Stimulated activated CD4-positive, alpha-beta T cell treated with anti-CD3 and anti-CD28 coated beads, Interleukin-15, amount 100 ng/mL, for 1 hour (primary cell): Measurements from ENCODE around the gene RPN1.
"Not testable (repeated sequence)": the region's sequence is repeated elsewhere in the genome, so short reads cannot be mapped to it uniquely, and the experiment has no call there.

ENCODE experiments used
- DNase-seq, 2 donors: peaks; one replicate each; pipeline ENCODE4 v3.0.0-alpha.2; 2020; ENCODE audit warnings: low read depth in 1 of 2, low spot score in 1 of 2

Gene RPN1

DNA sequence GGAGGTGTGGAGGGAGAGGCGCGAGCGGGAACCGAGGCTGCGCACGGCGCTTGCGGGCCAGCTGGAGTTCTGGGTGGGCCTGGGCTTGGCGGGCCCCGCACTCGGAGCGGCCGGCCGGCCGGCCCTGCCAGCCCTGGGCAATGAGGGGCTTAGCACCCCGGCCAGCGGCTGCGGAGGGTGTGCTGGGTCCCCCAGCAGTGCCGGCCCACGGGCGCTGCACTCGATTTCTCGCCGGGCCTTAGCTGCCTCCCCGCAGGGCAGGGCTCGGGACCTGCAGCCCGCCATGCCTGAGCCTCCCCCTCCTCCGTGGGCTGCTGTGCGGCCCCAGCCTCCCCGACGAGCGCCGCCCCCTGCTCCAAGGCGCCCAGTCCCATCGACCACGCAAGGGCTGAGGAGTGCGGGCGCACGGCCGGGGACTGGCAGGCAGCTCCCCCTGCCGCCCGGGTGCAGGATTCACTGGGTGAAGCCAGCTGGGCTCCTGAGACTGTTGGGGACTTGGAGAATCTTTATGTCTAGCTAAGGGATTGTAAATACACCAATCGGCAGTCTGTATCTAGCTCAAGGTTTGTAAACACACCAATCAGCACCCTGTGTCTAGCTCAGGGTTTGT is 2.9 kb upstream of the RPN1 start:
- DNase-seq, result not testable (repeated sequence)

DNA sequence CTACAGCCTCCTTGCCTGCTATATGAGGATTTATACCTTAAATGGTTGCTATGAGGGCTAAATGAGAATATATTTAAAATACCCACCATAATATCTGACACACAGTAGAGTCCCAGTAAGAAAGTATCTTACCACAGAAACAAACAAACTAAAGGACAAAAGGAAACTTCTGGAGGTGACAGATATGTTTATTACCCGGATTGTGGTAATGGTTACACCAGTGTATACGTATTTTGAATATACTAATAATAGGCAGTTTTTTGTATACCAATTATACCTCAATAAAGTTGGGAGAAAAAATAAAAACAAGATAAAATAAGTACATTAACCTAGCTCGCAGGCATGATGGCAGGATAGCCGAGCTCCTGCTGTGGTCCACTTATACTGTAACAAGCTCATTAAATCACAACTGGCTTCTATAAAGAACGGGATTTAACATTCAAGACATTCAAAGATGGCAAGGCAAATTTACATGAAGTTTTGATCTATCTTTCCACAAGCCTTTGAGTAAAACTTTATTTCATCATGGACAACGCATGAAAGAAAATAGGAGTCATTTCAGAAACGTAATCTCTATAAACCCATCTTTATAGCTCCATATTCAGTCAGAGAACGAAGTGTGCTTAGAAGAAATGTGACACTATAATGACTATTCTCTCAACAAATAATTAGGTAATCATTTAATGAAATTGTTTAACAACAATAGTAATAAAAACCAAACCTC is 1.5 kb downstream of the RPN1 start:
- no peak for DNase-seq

DNA sequence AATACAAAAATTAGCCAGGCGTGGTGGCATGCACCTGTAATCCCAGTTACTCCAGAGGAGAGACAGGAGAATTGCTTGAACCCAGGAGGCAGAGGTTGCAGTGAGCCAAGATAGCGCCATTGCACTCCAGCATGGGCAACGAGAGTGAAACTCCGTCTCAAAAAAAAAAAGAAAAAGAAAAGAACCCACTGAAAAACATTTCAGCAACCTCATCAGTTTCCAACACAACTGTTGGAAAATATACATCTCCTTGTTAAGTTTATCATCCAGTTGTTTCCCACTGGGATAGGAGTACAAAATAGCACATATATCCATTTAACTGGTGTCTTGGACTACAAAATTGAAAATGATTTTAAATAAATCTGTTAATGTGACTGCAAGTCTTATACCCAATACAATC is 2.2 kb downstream of the RPN1 start:
- DNase-seq, result no peak

DNA sequence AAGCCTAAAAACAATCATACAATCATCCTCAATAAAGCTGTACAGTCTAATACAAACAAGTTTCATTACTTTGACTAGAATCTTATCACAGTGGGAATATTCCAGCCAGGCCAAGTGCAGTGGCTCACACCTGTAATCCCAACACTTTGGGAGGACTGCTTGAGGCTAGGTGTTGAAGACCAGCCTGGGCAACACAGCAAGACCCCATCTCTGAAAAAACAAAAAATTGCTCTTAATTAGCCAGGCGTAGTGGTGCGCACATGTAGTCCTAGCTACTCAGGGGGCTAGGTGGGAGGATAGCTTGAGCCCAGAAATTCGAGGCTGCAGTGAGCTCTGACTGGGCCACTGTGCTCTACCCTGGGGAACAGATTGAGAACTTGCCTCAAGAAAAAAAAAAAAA is 3.3 kb downstream of the RPN1 start:
- DNase-seq, result no peak

DNA sequence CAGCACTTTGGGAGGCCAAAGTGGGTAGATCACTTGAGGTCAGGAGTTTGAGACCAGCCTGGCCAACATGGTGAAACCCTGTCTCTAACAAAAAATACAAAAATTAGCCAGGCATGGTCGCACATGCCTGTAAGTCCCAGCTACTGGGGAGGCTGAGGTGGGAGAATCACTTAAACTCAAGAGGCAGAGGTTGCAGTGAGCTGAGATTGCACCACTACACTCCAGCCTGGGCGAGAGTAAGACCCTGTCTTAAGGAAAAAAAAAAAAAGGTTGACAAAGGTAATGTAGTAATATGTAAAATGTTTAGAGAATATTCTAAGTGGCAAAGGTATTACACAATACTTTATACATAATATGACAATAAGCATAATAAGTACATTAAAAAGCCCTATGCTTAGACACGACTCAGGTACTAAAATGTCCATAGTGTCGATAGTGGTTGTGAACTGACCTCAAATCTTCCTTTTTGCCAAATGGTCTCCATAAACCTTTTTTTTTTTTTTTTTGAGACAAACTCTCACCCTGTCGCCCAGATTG is 16.5 kb downstream of the RPN1 start:
- DNase-seq, result no peak

DNA sequence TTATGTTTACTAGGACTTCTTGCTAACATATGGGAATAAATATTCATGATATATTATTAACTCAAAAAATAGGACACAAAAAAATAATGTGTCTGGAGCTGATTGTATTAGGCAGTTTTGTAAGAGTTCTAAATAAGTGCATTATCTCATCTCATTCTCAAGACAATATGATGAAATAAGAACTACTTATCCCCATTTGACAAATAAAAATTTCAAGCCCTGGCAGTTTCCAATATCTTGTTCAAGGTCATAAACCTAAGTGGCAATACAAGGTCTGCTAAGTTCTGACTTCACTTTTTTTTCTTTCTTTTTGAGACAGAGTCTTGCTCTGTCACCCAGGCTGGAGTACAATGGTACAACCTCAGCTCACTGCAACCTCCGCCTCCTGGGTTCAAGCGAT is 18.3 kb downstream of the RPN1 start:
- DNase-seq, result no peak

DNA sequence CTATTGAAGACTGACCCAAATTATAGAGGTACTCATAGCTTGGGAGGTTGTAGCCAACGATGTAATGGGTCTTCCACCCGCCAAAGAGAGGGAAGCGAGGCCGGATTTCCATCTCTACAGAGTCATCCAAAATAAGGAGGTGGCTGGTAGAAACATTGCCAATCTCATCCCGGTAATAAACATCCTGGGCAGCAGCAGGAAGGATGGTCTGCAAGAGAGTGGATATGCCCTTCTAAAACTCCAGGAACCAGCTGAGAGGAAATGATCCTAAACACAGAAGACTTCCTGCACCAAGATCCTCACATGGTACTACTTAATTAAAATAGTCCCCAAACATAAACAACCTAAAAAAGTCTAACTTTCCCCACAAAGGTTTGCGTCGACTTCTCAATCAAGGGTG is 20.7 kb downstream of the RPN1 start:
- no peak for DNase-seq

DNA sequence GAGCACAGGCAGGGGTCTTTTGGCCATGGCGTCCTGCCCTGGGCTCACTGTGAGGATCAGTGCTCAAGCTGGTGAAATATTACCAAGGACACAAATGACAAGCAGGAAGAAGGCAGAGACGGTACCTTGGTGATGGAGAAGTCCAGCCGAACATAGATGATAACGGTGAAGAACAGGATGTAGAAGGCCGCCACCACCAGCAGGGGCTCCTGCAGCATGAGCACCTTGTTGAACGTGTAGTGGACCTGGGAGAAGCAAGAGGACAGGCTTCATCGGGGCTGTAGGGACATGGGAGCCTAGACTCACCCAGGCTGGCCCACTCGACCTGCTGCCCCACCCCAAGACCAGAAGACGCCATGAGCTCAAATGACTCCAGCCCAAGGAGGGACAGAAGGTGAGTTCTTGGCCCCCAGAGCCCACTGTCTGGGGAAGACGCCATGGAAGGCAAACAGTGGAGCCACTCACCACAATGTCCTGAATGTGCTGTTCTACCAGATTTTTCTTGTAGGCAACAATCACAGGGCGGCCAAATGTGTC is 25.1 kb downstream of the RPN1 start:
- no peak for DNase-seq

DNA sequence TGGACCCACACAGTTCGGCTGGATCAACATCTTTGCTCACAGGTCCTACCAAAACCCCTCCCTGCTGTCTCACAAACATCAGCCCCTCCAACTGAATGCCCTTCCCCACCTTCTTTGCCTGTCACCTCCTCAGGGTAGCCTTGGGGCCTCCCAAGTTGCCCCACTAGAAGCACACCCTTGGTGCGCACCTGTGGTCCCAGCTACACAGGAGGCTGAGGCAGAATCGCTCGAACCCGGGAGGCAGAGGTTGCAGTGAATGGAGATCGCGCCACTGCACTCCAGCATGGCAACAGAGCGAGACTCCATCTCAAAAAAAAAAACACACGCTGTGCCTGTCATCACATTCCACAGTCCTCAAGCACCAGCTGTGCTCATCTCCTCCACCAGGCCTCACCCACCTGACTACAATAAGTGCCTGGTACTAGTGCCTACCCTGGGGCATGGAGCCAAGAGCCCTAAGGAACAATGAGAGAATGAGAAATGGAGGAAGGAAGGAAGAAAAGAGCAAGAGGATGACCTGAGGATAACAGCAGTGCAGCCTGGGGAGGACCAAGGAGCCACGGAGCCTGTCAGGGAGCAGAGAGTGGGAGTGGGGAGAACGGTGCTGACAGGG is 26.0 kb downstream of the RPN1 start:
- DNase-seq, result no peak

DNA sequence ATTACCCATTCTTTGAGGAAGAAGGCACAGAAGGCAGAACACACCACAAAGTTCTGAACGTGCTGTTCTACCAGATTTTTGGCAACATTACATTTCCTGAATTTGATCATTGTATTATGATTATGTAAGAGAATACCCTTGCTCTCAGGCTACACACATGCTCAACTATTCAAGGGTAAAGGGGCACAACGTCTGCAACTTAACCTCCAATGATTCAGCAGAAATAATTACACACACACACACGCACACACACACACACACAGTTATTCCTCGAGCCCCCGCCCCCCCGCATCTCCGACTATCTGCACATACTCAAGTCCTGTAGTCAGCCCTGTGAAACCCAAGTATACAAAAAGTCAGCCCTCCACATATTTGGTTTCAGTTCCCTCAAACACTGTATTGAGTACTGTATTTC is 26.8 kb downstream of the RPN1 start:
- no peak for DNase-seq

DNA sequence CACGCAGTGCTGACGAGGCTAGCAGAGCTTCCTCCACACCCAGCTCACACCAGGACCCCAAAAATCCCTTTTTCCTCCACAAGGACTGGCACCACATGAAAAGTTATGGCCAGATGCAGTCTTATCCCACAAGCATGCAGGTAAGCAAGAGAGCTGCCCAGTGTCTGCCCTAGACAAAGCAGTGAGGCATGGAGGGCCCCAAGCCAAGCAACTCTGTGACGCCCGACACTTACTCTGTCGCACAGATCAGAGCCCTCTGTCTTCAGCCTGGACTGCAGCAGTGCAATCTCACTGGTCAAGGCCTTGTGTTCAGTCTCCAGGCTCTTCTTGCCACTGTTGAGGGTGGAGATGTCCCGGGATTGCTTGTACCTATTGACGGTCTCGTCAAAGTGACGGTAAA is 28.7 kb downstream of the RPN1 start:
- DNase-seq, result no peak

DNA sequence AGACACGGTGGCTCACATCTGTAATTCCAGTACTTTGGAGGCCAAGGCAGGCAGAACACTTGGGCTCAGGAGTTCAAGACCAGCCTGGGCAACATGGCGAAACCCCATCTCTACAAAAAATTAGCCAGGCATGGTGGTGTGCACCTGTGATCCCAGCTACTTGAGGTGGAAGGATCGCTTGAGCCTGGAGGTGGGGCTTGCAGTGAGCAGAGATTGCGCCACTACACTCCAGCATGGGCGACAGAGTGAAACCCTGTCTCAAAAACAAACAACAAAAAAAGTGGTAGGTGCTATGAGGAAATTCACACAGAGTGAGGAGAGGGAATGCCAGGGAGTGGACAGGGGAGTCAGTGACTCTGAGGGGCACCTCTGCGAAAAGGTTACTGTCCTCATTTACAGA is 29.4 kb downstream of the RPN1 start:
- no peak for DNase-seq

DNA sequence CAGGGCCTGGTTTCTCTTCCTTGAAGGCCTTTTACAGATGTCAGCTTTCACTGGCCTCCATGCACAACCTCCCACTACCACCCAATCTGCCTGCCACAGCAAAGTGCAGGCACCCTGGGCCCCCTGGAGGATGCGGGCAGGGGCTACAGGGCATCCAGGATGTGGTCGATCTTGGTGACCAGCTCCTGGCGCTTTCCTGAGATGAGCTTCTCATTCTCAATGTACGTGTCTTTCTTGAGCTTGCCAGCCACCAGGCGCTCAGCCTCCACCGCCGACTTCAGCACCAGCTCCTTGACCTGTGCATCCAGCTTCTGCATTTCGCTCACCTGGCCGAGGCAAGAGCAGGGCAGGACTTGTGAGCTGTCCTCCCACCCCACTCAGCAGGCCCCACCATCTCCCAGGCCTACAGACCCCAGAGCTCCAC is 30.3 kb downstream of the RPN1 start:
- DNase-seq, result no peak

DNA sequence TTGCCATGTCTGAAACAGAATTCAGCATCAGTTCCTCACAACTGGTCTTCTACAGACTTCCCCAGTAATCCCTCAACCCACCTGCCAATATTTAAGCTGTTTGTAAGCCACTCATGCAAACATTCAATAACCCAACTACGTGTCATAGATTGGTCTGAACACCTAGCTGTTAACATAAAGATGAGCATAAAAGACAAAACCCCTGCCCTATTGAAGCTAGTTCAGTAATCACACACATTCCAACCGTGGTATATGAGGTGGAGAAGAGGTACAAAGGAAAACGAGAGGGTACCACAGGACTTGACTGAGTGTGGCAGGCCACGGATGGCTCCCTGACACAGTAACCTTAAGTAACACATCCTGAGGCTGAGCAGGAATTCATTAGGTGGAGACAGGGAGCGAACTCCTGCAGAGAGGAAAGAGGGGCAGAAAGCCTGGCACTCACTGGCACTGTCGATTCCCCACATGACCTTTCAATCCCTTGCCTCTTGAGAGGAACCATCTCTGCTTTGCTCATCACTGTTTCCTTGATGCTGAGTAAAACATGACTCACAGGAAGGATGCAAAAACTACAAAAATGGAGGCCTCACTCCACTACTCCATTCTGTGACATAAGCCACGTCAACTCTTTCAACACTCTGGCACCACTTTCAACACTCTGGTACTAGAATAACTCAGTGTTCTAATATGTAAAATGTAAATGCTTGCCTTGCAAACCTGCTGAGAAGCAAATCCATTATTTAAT is 31.3 kb downstream of the RPN1 start:
- DNase-seq, result no peak

DNA sequence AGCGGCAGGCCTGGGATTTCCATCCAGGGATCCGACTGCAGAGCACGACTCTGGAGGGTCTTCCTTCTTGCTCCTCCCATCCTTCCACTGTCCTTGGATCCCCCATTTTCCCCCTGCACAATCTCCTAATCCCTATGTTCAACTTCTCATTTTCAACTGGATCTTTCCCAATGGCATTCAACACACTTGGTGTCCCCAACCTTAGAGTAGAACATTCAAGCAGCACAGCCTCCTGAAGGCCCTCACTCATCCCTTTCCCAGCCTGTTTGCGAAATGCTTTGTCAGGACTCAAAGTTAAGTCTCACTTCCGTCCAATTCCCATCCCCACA is 32.3 kb downstream of the RPN1 start:
- no peak for DNase-seq

DNA sequence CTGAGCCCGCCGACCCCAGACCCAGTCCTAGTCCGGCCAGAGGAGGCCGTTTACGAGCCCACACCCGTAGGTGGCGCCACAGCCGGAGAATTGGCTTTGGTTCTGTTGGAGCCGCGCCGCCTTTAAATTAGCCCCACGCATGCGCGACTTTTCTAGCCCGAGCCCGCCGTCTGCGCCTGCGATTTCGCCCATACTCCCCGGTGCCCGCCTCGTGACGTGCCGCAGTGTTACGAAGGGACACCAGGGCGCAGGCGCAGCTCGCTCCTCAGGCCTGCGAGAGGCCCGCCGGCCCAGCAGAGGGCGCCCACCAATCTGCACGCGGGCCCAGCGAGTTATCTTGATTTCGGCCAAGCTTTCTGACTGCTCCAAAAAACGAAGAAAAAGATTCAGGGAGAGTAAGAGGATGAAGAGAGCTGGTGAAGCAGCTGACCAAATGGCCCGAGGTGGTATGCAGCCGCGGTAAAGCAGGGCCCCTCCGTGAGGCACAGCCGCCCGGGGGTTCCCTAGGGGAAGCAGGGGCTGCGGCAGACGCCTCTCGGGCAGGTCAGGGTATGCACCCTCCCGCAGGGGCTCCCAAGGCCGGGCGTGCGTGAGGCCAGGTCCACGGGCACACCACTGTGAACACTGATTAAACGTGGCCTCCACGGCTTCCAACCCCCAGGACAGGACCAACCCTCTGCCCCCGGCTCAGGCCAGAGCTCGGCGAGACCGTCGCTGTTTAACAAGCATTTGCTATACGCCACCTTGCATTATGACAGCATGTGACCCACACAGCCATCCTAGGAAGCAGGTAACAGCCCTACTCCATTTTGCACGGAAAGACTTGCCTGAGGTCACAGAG is 32.8 kb downstream of the RPN1 start:
- DNase-seq, result peak; percentile 97 to 99

DNA sequence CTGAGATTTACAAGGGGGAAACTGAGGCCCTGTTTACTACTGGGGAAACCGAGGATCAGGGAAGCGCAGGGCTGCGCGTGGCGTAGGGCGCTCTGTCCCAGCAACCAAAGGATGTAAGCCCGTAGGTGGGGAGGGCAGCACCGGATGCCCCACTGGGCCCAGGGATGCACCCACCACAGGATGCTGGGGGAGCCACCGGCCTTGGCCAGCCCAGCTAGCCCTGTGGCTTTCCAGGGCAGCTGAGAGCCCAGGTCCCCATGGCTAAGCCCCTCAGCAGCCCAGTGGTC is 33.4 kb downstream of the RPN1 start:
- no peak for DNase-seq

DNA sequence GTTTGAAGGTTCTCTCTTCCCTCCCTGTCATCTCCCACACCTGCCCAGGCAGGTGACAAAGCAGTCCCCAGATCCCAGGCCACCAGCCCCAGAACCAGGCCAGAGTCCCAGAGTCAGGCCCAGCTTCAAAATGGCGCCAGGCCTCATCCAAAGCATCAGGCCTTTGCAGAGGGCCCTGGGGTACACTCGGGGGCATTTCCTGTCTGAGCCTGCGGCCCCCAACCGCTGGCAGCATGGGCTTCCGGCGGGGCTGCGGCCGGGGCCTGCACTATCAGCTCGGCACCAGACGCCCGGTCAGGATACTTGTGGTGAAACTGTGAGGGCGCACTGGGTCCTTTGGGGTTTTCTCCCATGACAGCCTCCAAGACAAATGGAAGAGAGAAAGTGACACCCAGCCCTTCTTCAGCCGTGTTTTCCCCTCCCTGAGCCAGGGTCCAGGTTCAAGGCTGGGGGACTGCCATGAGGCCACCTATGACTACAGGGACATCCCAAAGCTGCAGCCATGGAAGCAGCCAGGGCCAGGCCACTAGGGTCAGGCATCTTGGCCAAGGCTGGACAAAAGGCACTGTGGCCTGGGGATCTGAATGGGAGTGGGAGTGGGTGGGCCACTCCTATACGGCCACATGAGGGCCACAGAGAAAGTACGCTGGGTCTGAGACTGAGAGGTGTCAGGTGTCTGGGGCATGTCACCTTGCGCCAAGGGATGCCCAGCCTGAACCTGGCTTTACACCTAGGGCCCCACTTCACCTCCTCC is 33.9 kb downstream of the RPN1 start:
- no peak for DNase-seq

DNA sequence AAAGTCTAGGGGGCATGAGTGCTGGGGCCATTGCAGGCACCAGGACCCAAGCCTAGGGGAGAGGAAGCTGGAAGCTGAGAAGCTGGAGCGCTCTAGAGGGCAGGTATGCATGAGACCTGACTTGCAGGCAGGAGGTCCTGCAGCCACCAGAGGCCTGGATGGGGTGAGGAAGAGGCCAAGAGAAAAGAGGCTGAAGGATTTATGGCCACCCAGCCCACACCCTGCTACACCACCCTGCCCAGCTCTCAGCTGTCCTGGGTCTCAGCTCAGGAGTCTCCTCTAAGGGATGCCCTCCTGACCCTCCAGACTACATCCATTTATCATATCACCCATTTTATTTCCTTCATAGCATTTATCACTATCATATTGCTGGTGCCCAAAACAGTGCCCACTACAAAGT is 36.5 kb downstream of the RPN1 start:
- DNase-seq, result no peak
